KG1 (cell line): ENCODE data around the gene AGBL1.

Experiments
- DNase-seq: peaks from one replicate; lab custom pipeline; 2025; lab: John Stamatoyannopoulos, UW

Gene AGBL1

GRCh38 chr15:86829245-86829644 is 749.6 kb downstream of the AGBL1 start:
- no peak for DNase-seq

GRCh38 chr15:86830304-86830703 is 750.6 kb downstream of the AGBL1 start:
- no peak for DNase-seq

GRCh38 chr15:86833595-86833994 is 753.9 kb downstream of the AGBL1 start:
- DNase-seq = no peak

- DNase-seq = no peak
Measured at GRCh38 chr15:86834115-86834863, 754.6 kb downstream of the AGBL1 start.

- no peak for DNase-seq
Measured at GRCh38 chr15:86837294-86838061, 757.8 kb downstream of the AGBL1 start.

GRCh38 chr15:86839502-86839901 is 759.8 kb downstream of the AGBL1 start:
- DNase-seq = no peak

- no peak for DNase-seq
Measured at GRCh38 chr15:86840996-86841395, 761.3 kb downstream of the AGBL1 start.

- no peak for DNase-seq
Measured at GRCh38 chr15:86842199-86842598, 762.5 kb downstream of the AGBL1 start.

- no peak for DNase-seq
Measured at GRCh38 chr15:86846036-86846435, 766.4 kb downstream of the AGBL1 start.

- DNase-seq = no peak
Measured at GRCh38 chr15:86849136-86849535, 769.5 kb downstream of the AGBL1 start.

- DNase-seq = no peak
Measured at GRCh38 chr15:86849558-86850285, 770.1 kb downstream of the AGBL1 start.

GRCh38 chr15:86850939-86851338 is 771.3 kb downstream of the AGBL1 start:
- DNase-seq = no peak

- DNase-seq = no peak
Measured at GRCh38 chr15:86852741-86853140, 773.1 kb downstream of the AGBL1 start.

- no peak for DNase-seq
Measured at GRCh38 chr15:86854176-86854575, 774.5 kb downstream of the AGBL1 start.

- no peak for DNase-seq
Measured at GRCh38 chr15:86855307-86856291, 775.9 kb downstream of the AGBL1 start.

- DNase-seq = no peak
Measured at GRCh38 chr15:86857701-86858100, 778.0 kb downstream of the AGBL1 start.

GRCh38 chr15:86863226-86863915 is 783.7 kb downstream of the AGBL1 start:
- DNase-seq = no peak

- DNase-seq = no peak
Measured at GRCh38 chr15:86865920-86866319, 786.2 kb downstream of the AGBL1 start.

- no peak for DNase-seq
Measured at GRCh38 chr15:86870846-86871245, 791.2 kb downstream of the AGBL1 start.

GRCh38 chr15:86871964-86872363 is 792.3 kb downstream of the AGBL1 start:
- no peak for DNase-seq

- DNase-seq = no peak
Measured at GRCh38 chr15:86872782-86873181, 793.1 kb downstream of the AGBL1 start.
